Activated T-cell treated with anti-CD3 and anti-CD28 coated beads, Interleukin-2, amount 50 U/mL, for 24 hours (primary cell): ENCODE data around the gene SRR.
"Not testable (repeated sequence)": the region's sequence is repeated elsewhere in the genome, so short reads cannot be mapped to it uniquely, and the experiment has no call there.

Experiments
- DNase-seq: peaks from one replicate; pipeline ENCODE4 v3.0.0-alpha.2; 2020
- H3K27ac Mint-ChIP-seq: 2 replicates; pipeline ENCODE4 v1.8.0; 2020; ENCODE audit warnings: mild to moderate bottlenecking, mixed read lengths
- H3K27me3 Mint-ChIP-seq: 2 replicates; pipeline ENCODE4 v1.8.0; 2020; ENCODE audit warnings: mixed read lengths
- H3K36me3 Mint-ChIP-seq: 2 replicates; pipeline ENCODE4 v1.8.0; 2020; ENCODE audit warnings: low read depth, mixed read lengths
- H3K4me1 Mint-ChIP-seq: 2 replicates; pipeline ENCODE4 v1.8.0; 2020; ENCODE audit warnings: low read depth, mixed read lengths
- H3K4me3 Mint-ChIP-seq: 2 replicates; pipeline ENCODE4 v1.8.0; 2020; ENCODE audit warnings: mild to moderate bottlenecking, moderate library complexity, mixed read lengths
- H3K9me3 Mint-ChIP-seq: 2 replicates; pipeline ENCODE4 v1.8.0; 2020; ENCODE audit warnings: mixed read lengths

Gene SRR

GRCh38 chr17:2303204-2304188 is at the start of gene SRR, which contains the start of gene SMG6:
SRR (plus strand) TSS chr17:2303950; CDS start chr17:2315561, 11,611 bp downstream.
SMG6 (minus strand) TSS chr17:2303785; CDS start chr17:2303720, 65 bp downstream.
- no peaks in the 10 kb centered on the region for H3K9me3 Mint-ChIP-seq
- H3K4me3 Mint-ChIP-seq, result peak within 1 kb of the TSS; percentile 91
- DNase-seq, result peak; percentile 96
- H3K27ac Mint-ChIP-seq, result peak within 1 kb of the TSS; percentile 90
- peaks cover 55% of the 10 kb centered on the region for H3K36me3 Mint-ChIP-seq
- H3K27me3 Mint-ChIP-seq, result no peaks in the 10 kb centered on the region
- peaks cover 58% of the 10 kb centered on the region for H3K4me1 Mint-ChIP-seq

- DNase-seq, H3K27me3 Mint-ChIP-seq, H3K9me3 Mint-ChIP-seq: not testable (repeated sequence)
- Mint-ChIP-seq H3K4me3 (peak overlapping the region; percentile 68), H3K27ac (peak overlapping the region; percentile 99), H3K4me1 (peaks cover 80% of the 10 kb centered on the region), H3K36me3 (peaks cover 75% of the 10 kb centered on the region)
Measured at GRCh38 chr17:2258830-2259229, 44.9 kb upstream of the SRR start.

DNA sequence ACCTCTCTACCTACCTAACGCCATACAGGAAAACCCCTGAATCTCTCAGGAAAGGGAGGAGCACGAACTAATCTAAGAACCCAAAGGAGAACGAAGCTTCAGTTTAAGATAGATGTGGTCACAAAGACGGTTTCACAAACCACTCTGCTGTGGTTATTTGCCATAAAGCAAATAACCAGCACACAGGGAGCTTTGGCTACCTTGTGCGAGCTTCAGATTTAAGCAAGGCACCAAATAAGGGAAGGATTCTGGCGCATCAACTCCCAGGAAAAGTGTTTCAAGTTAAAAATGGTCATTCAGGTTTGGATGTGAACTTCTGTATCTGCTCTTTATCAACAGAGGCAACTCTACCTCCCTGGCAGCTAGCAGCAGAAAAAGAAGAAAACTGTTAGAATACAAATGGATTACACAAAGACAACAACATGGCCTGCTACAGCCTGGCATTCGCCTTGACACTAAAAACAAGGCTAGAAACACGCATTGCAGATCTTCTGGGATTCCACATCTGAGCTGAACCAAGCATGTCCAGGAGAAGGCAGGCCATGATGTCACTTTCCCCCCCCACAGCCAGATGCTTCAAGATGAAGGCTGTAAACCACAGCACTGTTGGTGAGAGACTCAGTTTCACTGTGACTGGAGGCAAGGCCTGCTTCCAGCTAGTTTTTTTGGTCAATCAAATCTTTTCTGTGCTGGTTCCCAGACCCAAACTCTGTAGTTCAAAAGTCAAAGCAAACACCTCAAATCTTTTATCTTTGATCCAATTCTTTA is 43.8 kb upstream of the SRR start:
- peak; percentile 77 for DNase-seq
- Mint-ChIP-seq H3K36me3 (peaks cover 75% of the 10 kb centered on the region), H3K27me3 (no peaks in the 10 kb centered on the region), H3K9me3 (peaks cover 2% of the 10 kb centered on the region), H3K4me3 (peak overlapping the region; percentile 68), H3K4me1 (peaks cover 80% of the 10 kb centered on the region), H3K27ac (peak overlapping the region; percentile 99)

DNA sequence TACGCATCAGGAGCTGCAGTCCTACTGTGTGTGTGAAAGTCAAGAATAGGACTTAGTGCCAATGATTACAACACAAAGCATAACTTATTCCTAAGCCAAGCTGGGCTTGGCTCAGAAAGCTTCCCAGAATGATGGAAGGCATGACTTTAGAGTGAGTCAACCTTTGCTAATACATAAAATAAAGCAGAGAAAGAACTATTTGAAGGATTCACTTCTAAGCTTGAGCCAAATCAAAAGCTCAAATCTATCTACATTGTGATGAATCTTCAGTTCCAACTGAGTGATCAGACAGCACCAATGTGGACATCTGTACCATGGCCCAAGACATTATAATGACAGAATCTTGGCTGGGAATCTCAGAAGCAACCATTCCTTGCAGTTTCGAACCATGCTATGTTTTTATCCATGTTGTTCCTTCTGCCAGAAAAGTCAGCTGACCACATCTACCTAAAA is 41.6 kb upstream of the SRR start:
- no peak for DNase-seq
- H3K9me3 Mint-ChIP-seq, result peaks cover 2% of the 10 kb centered on the region
- peak overlapping the region; percentile 99 for H3K27ac Mint-ChIP-seq
- peaks cover 94% of the 10 kb centered on the region for H3K4me1 Mint-ChIP-seq
- H3K36me3 Mint-ChIP-seq, result peaks cover 75% of the 10 kb centered on the region
- H3K4me3 Mint-ChIP-seq, result peak overlapping the region; percentile 76
- H3K27me3 Mint-ChIP-seq, result no peaks in the 10 kb centered on the region

DNA sequence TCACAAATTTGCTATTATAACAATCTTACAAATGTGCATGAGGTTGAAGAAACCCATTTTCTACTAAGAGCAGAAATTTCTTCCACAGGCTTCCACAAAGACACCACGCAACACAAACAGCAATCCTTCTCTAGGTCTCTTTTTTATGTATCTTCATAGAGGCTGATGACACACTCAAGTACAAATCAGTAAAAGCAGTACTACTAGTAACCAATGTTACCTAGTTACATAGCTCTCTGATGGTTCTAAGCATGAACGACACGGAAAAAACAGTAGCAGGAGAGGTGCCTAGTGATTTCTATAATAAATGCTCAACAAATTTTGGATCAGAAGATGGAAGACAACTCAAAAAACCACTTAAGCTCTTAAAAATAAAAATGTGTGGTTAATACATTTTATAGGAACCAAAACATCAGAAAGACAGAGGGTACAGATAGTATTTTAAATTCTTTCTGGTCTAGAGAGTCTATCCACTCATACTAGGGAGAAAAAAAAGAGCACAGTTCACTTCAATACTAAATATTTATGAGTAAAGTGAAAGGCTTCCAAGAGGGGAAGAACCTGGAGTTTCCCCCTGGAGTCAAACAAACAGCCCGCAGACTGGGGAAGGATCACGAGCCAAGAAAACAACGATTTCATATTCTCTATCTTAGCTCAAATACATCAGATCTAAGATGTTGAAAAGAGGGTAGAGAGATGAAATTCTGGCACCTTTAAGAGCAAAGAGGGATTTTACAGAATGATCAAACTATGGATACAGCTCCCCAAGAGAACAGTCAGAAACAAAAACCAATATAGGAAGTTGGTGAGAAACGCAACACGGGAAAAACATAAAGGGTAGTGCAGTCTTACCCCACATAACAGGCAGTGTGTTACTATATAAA is 40.3 kb upstream of the SRR start:
- Mint-ChIP-seq H3K27ac (peak overlapping the region; percentile 99), H3K9me3 (peaks cover 2% of the 10 kb centered on the region), H3K4me3 (peak overlapping the region; percentile 76), H3K4me1 (peaks cover 93% of the 10 kb centered on the region), H3K27me3 (no peaks in the 10 kb centered on the region), H3K36me3 (peaks cover 73% of the 10 kb centered on the region)
- DNase-seq, result no peak

DNA sequence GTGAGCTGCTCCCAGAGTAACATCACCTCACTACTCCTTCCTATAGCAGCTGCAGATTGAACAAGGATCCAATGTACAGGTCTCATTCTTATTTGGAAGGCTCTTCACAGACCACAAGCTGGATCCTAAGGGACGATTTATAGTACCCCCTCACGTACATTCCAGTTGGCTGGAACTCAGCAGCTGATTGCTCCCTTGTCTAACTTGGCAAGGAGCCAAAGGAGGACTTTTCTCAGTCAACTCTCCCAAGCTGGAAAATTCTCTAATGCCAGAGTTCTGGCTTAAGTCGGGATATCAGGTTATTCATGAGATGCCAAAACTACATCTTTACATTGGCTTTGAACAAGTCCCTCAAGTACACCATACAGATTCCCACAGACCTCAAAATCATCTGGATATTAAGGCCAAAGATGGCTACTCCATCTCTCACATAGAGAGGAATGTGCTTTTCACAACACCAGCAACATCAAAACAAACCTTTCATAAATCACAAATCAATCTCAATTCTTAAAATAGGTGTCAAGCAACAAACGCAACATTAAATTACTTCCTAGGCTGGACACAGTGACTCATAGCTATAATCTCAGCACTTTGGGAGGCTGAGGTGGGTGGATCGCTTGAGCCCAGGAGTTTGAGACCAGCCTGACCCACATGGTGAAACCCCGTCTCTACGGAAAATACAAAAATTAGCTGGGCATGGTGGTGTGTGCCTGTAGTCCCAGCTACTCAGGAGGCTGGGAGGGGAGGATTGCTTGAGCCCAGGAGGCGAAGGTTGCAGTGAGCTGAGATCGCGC is 39.5 kb upstream of the SRR start:
- Mint-ChIP-seq H3K9me3 (peaks cover 2% of the 10 kb centered on the region), H3K4me1 (peaks cover 86% of the 10 kb centered on the region), H3K27me3 (no peaks in the 10 kb centered on the region), H3K4me3 (peak overlapping the region; percentile 76), H3K27ac (peak overlapping the region; percentile 99), H3K36me3 (peaks cover 66% of the 10 kb centered on the region)
- DNase-seq, result no peak

DNA sequence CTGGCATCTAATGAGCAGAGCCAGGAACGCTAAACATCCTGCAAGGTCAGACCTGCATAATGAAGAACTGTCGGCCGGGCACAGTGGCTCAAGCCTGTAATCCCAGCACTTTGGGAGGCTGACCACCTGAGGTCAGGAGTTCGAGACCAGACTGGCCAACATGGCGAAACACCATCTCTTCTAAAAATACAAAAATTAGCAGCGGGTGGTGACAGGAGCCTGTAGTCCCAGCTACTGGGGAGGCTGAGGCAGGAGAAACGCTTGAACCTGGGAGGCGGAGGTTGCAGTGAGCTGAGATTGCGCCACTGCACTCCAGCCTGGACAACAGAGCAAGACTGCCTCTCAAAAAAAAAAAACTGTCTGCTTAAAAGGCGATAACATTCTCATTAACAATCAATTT is 38.6 kb upstream of the SRR start:
- H3K9me3 Mint-ChIP-seq, H3K27me3 Mint-ChIP-seq, DNase-seq: not testable (repeated sequence)
- peaks cover 86% of the 10 kb centered on the region for H3K4me1 Mint-ChIP-seq
- peaks cover 67% of the 10 kb centered on the region for H3K36me3 Mint-ChIP-seq
- peak overlapping the region; percentile 99 for H3K27ac Mint-ChIP-seq
- H3K4me3 Mint-ChIP-seq, result peak overlapping the region; percentile 76

- peak; percentile 75 for DNase-seq
- peaks cover 71% of the 10 kb centered on the region for H3K36me3 Mint-ChIP-seq
- peak overlapping the region; percentile 99 for H3K27ac Mint-ChIP-seq
- peak overlapping the region; percentile 76 for H3K4me3 Mint-ChIP-seq
- H3K4me1 Mint-ChIP-seq, result peaks cover 87% of the 10 kb centered on the region
- H3K9me3 Mint-ChIP-seq, result peaks cover 2% of the 10 kb centered on the region
- no peaks in the 10 kb centered on the region for H3K27me3 Mint-ChIP-seq
Measured at GRCh38 chr17:2266045-2266864, 37.5 kb upstream of the SRR start.

DNA sequence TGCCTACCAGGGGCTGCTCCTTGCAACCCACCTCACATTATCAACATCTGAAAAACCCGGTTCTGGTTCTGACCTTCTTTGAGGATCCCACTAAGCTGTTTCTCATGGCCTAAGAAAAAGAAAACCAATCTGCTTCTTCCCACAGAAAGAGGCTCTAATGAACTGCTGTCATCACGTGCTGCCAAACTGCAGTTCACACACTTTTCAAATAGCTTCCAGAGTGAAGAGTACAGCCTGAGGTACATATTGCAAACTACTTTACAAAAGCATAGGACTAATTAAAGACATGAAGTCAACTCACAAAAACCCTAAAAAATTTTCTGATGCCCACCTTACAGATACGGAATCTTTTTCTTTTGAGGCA is 36.9 kb upstream of the SRR start:
- H3K4me3 Mint-ChIP-seq, result peak overlapping the region; percentile 76
- no peak for DNase-seq
- no peaks in the 10 kb centered on the region for H3K27me3 Mint-ChIP-seq
- H3K27ac Mint-ChIP-seq, result peak overlapping the region; percentile 99
- H3K36me3 Mint-ChIP-seq, result peaks cover 67% of the 10 kb centered on the region
- peaks cover 2% of the 10 kb centered on the region for H3K9me3 Mint-ChIP-seq
- H3K4me1 Mint-ChIP-seq, result peaks cover 84% of the 10 kb centered on the region

DNA sequence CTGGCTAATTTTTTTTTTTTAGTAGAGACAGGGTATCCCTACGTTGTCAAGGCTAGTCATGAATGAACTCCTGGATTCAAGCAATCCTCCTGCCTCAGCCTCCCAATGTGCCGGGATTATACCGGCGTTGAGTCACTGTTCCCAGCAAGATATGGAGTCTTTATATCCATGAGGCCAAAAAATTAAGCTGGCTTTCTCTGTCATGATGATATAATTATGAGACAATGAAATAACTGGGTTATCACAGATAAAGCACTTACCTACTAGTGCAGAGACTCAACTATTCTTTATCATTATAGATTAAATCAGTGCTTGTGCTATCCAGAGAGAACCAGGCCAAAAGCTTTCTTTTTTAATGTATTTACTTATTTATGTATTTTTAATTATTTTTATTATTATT is 36.4 kb upstream of the SRR start:
- Mint-ChIP-seq H3K36me3 (peaks cover 67% of the 10 kb centered on the region), H3K9me3 (peaks cover 2% of the 10 kb centered on the region), H3K4me3 (peak overlapping the region; percentile 76), H3K4me1 (peaks cover 84% of the 10 kb centered on the region), H3K27me3 (no peaks in the 10 kb centered on the region), H3K27ac (peak overlapping the region; percentile 99)
- DNase-seq, result no peak

- DNase-seq, result peak; percentile 53
- H3K27me3 Mint-ChIP-seq, result no peaks in the 10 kb centered on the region
- peaks cover 66% of the 10 kb centered on the region for H3K4me1 Mint-ChIP-seq
- H3K27ac Mint-ChIP-seq, result peak overlapping the region; percentile 95
- peak overlapping the region; percentile 35 for H3K4me3 Mint-ChIP-seq
- H3K9me3 Mint-ChIP-seq, result no peaks in the 10 kb centered on the region
- H3K36me3 Mint-ChIP-seq, result peaks cover 69% of the 10 kb centered on the region
Measured at GRCh38 chr17:2271985-2272702, 31.6 kb upstream of the SRR start.

DNA sequence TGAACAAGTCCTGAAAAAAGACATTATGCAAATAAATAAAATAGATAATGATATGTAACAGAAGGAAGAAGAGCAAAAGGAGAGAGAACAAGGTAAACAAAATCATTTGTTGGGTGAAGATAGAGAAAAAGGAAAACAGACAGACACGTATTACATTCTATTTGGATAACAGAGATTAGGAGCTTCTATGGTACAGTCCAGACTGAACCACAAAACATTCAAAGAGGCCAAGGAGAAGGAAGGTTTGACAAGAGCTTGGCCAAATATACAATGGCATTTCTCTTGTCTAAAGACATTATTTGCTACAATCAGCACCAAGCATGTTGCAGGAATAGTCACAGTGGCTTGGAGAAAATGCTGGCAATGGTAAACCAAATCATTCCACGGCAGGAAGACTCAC is 29.3 kb upstream of the SRR start:
- no peak overlapping the region for H3K27ac Mint-ChIP-seq
- DNase-seq, result no peak
- no peaks in the 10 kb centered on the region for H3K9me3 Mint-ChIP-seq
- no peak overlapping the region for H3K4me3 Mint-ChIP-seq
- peaks cover 63% of the 10 kb centered on the region for H3K4me1 Mint-ChIP-seq
- H3K27me3 Mint-ChIP-seq, result no peaks in the 10 kb centered on the region
- peaks cover 76% of the 10 kb centered on the region for H3K36me3 Mint-ChIP-seq
